Activated CD4-positive, CD25-positive, alpha-beta regulatory T cell (primary cell): Measurements from ENCODE around the gene REG3A.

Experiments
- DNase-seq, 4 experiments: peaks; one replicate each; lab custom pipeline; 2025; lab: John Stamatoyannopoulos, UW

The REG3A gene

GRCh38 chr2:79120194-79120713 is 39.3 kb downstream of the REG3A start, which contains the start of gene REG1A:
TSS of gene REG1A (plus strand) at chr2:79120488. CDS start at chr2:79120862, 374 bp downstream.
- no peak for DNase-seq

DNA sequence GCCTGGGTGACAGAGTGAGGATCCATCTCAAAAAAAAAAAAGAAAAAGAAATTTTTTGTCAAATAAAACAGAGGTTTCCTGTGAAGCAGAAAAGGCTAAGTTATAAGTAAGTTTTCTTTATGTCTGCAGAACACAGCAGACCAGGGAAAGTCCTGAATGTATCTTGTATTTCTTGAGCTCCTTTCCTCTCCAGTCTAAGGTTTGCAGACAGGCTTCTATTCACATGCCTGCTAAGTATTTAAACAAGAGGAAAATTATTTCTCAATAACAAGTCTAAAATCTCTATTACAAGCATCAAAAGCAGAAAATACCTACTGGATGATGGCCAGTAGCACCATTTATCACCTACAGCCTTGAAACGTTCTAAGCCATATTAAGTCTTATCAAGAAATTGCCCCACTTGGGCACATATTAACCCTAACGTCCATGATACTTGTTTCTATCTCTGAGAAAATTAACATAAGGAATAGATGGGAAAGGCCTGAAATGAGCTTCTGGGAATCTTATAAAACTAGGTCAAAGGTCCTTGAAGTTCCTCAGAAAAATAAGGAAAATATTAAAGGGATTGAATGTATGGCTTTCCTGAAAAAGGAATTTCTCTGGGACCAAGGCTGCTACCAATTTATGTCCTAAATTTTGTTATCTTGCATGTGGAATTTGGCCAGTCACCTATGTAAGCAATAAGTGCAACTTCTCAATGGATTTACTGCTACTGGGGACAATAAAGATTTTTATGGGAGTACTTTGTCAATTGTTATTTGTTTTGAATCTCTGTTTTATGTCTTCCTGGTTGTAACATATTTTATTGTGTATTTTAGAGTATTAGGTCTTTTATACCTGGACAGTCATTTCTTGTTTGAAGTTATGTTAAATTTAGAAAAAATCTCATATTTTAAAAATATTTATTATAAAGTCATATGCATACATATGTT is 42.3 kb downstream of the REG3A start:
- DNase-seq = no peak

DNA sequence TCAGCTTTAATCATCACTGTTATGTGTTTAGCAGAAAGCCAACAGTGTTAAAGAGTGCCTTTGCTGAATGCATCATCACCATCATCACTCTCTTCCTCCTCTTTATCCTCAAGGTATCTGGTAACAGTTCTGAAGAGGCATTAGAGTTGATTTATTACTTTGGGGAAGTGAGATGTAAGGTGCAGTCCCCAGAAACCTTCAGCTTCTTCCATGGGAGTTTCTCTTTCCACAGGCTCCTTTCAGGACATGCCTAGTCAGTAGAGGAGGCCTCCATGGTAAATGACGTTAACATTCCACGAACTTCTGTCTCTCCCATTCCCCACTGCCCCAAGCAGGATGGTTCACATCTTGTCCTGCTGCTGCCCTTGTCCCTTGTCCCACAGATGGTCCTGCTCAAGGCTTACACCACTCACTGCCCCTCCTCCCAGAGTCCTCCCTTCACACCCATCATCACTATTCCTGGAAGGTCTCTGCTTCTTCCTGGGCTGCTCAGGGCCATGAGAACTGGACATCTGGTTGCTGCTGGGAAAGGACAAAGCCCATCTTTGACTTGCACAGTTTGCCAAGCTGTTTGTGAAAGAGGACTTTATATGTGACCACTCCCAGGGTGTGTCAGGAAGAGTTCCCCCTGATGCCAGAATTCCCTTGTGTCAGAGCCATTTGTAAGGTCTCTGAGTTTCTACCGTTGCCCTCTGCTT is 44.6 kb downstream of the REG3A start:
- DNase-seq = no peak

GRCh38 chr2:79112269-79112668 is 47.3 kb downstream of the REG3A start:
- DNase-seq = no peak
